ENCODE results near the gene ZNF445.
"Not testable (repeated sequence)": the region's sequence is repeated elsewhere in the genome, so short reads cannot be mapped to it uniquely, and the experiment has no call there.

Gene ZNF445

GRCh38 chr3:44476963-44477311 is 533 bp downstream of the ZNF445 start:
- DNase-seq (ENCODE audit: low read depth, low spot score): no peak

DNA sequence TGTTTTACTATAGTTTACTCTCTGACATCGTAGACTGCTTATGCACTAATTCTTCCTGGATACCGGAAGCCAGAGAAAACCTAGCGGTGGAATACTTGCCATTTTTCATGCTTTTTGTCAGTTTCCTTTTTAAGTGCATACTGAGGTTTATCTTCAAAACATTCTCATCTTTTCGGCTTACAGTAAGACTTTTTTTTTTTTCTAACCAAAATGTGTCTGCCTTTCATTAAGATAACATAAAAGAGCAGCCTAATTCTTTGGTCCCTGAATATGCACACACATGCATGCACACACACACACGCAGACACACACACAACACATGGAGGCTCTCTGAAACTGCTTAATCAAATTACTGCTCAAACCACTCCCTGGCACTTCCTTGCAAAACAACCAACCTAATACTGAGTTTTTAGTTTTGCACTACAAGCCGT is 1.3 kb downstream of the ZNF445 start:
- no peak for DNase-seq (ENCODE audit: low read depth, low spot score)

- DNase-seq (ENCODE audit: low read depth, low spot score): not testable (repeated sequence)
Observed at GRCh38 chr3:44474886-44475285, 2.6 kb downstream of the ZNF445 start.

DNA sequence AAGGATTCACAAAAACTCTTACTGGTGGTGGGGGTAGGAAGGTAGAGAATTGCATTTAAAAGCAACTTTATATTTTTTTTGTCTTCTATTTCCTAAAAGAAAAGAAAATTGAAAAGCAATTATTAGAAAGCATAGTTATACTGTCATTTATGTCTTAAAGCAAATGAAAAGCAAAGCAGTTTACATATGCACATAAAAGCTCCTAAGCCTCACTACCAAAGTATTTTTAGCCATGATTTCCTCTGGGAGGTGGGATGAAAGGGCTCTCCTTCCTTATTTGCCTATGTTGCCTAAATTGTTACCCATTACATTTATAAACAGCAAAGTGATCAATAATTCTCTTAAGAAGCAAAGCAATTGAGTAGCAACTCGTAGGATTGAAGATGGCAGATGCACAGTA is 7.0 kb downstream of the ZNF445 start:
- no peak for DNase-seq (ENCODE audit: low read depth, low spot score)

DNA sequence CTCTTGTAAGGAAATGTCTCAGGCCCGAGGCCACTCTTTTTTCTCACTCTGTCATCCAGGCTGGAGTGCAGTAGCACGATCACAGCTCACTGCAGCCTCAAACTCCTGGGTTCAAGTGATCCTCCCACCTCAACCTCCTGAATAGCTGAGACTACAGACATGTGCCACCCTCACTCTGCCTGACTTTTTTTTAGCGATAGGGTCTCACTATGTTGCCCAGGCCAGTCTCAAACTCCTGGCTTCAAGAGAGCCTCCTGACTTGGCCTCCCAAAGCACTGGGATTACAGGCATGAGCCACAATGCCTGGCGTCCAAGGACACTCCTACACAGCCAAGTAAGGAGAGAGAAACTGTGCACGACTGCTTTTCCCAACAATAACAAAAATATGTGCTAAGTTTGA is 7.6 kb downstream of the ZNF445 start:
- DNase-seq (ENCODE audit: low read depth, low spot score): no peak

DNA sequence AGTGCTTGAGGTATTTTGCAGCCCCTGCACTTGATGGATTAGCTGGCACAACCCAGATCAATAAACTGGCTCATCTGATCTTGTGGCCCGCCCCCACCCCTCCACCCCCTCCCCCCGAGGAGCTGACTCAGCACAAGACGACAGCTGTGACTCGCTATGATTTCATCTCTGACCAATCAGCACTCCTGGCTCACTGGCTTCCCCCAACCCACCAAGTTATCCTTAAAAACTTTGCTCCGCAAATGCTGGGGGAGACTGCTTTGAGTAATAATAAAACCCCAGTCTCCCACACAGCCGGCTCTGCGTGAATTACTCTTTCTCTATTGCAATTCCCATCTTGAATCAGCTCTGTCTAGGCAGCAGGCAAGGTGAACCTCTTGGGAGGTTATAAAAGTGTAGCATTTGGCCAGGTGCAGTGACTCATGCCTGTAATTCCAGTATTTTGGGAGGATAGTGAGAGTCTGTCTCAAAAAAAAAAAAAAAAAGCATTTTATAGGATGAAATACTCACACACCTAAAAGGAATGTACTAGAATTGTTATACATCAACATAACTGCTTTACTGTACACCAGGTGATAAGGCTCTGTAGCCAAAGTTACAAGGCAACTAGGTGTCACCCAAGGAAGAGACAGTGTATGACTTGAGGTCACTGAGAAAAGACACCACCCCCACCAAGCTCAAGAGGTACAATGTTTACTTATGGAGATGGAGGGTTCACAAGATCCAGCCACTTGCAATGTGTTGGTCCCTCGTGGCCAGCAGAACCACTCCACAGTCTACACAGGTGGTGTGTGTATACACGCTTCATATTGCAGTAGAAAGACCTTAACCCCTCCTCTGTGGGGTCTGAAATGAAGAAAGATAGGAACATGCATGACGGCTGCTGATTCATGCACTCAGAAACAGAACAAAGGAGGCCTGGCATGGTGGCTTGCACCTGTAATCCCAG is 8.6 kb downstream of the ZNF445 start:
- no peak for DNase-seq (ENCODE audit: low read depth, low spot score)

DNA sequence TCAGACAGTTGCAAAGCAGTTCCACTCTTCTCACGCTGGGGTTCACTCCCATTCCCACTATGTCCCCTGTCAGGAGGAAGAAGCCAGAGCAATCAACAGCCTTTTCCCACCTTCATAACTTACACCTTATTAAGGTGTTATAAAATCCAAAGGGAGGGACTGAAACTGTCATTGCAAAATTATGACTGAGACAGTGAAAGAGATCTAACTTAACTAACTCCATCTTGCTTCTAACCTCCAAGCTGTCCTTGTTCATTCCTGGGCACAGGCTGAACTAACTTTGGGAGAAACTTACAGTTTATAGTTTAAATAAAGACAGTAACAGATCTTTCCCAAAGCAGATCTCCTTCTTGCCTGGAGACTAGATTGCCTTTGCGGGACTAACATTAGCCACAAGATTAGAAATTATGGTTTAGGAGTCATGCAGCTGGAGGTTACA is 9.4 kb downstream of the ZNF445 start:
- not testable (repeated sequence) for DNase-seq (ENCODE audit: low read depth, low spot score)

DNA sequence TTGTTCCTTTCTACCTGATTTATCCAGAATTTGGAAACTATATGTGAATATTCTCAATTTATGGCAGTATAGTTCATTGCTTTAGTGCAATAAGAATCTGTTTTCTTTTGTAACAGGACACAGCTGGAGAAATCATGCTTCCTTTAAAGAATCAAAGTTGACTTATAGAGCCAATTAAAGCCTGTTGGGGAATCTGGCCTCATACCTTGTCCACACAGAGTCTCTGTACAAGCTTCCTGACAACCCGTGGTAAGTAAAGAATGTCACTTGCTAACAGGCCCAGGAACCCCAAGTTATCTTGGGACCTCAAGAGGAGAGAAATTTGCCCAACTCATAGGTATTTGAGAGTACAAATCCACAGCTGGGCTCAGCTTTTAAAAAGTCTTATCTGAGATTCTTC is 10.2 kb downstream of the ZNF445 start:
- DNase-seq (ENCODE audit: low read depth, low spot score): no peak

DNA sequence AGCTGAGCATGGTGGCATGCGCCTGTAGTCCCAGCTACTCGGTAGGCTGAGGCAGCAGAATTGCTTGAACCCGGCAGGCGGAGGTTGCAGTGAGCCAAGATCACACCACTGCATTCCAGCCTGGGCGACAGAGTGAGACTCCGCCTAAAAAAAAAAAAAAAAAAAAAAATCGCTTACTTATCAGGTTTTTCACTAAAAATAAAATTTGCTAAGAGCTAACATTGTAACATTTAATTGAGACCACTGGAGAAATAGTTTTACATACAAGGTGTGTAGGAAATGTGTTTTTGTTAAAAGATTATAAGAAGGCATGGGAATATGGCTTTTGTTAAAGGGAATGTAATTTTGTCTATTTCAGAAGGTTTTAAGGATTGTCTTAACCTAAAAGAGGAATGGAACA is 12.6 kb downstream of the ZNF445 start:
- DNase-seq (ENCODE audit: low read depth, low spot score): not testable (repeated sequence)

DNA sequence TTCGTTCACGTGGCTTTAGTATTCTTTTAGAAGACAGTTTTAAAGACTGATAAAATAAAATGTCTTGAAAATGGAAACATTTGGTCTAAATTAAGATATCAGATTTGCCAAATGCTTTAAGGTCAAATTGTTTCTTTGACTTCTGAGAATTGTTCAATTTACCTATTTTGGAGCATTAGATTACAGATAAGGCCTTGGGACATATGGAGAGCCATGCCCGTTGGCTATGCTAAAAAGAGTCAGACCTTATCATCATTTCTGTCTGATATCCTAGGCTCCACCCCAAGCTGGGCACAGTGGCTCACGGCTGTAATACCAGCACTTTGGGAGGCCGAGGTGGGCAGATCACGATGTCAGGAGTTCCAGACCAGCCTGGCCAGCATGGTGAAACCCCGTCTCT is 13.0 kb downstream of the ZNF445 start:
- no peak for DNase-seq (ENCODE audit: low read depth, low spot score)

- DNase-seq (ENCODE audit: low read depth, low spot score): not testable (repeated sequence)
Observed at GRCh38 chr3:44460050-44460449, 17.4 kb downstream of the ZNF445 start.

DNA sequence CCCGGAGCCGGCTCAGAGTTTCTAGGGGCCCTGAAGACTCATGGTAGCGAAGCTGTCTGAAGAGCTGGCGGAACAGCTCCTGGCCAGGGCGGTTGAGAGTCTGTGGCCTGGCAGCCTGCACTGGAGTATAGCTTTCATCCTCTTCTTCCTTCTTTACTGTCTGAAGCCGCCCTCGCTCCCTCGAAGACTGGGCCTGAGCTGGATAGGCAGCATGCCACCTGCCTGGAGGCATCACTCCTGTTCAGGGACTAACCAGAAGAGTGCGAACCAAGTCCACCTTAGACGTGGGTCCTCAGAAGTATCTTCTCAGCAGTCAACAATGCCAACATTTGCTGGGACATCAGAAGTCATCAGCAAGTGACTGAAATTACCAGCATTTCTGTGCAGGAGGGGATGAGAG is 22.2 kb downstream of the ZNF445 start:
- no peak for DNase-seq (ENCODE audit: low read depth, low spot score)

DNA sequence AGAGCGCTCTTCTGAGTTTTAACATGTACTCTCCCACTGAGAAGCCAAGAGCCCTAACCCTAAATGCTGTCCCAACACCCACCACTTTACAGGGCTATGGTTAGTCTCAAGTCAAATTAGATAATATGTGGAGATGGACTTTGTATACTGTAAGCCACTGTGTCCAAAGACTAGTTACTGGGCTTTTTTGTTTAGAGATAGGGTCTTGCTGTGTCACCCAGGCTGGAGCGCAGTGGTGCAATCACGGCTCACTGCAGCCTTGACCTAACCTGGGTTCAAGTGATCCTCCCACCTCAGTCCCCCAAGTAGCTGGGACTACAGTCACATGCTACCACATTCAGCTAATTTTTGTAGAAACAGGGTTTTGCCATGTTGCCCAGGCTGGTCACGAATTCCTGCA is 23.2 kb downstream of the ZNF445 start:
- DNase-seq (ENCODE audit: low read depth, low spot score): no peak

DNA sequence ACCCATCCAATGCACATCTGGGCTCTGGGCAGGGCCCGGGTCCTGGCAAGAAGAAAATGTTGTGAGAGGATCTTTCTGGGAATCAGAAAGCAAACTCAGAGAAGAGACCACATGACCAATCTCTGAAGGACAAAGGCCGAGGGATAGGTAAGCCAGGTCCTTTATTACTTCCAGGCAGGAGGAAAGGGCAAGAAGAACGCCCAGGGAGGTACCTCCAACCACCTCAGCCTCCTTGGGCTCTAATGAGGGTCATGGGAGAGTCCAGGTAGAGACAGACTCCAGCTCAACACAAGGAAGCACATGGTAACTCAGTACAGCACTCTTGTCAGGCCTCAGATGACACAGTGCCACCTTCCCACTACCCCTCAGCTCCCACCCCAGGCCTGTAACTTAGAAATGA is 26.0 kb downstream of the ZNF445 start:
- DNase-seq (ENCODE audit: low read depth, low spot score): no peak

DNA sequence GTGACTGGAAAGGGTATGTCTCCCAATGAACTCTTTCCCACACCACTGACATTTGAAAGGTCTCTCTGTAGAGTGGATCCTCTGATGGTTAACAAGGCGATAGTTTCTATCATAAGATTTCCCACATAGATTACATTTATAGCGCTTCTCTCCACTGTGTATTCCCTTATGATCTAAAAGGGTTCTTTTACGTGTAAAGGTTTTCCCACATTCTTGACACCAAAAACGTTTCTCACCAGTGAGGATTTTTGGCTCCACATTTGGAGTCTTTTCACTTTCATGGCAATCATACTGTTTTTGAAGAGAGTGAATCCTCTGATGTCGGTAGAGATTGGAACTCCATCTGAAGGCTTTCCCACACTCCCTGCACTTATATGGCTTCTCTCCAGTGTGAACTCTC is 30.5 kb downstream of the ZNF445 start:
- DNase-seq (ENCODE audit: low read depth, low spot score): no peak

DNA sequence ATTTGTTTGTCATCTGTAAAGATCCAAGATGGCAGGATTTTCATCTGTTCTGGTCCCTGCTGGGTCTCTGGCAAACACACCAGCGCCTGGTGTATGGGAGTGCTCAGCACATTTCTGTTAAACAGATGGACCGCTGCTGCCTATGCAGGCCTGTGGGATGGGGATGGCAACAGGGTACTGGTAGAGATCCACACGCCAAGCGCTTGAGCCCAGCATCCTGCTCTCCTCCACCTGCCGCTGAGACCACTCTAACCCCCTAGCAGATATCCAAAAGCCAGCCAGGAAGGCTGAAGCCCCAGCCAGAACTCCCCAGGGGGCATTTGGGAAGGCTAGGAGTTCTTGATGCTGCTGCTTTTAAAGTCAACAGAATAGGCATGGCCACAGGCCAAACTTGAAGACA is 31.7 kb downstream of the ZNF445 start:
- DNase-seq (ENCODE audit: low read depth, low spot score): no peak

GRCh38 chr3:44444896-44445691 is 32.4 kb downstream of the ZNF445 start:
- no peak for DNase-seq (ENCODE audit: low read depth, low spot score)

DNA sequence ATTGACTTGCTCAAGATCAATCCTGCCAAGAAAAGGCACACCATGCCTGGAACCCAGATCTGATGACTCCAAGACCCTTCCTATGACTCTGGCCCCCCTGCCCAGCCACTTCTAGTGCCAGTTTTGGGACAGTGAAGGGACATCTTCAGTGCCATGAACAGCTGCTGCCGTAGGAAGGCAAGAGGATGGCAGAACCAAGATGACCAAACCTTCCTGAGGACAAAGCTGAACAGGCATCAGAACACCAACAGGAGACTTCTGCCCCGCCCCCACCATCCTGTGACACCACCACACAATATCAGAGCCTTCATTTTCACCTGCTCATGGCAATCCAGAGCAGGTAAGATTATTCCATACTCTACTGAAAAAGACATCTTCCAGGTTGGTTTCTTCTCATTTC is 33.0 kb downstream of the ZNF445 start:
- DNase-seq (ENCODE audit: low read depth, low spot score): no peak

GRCh38 chr3:44442596-44443309 is 34.7 kb downstream of the ZNF445 start:
- DNase-seq (ENCODE audit: low read depth, low spot score): no peak

DNA sequence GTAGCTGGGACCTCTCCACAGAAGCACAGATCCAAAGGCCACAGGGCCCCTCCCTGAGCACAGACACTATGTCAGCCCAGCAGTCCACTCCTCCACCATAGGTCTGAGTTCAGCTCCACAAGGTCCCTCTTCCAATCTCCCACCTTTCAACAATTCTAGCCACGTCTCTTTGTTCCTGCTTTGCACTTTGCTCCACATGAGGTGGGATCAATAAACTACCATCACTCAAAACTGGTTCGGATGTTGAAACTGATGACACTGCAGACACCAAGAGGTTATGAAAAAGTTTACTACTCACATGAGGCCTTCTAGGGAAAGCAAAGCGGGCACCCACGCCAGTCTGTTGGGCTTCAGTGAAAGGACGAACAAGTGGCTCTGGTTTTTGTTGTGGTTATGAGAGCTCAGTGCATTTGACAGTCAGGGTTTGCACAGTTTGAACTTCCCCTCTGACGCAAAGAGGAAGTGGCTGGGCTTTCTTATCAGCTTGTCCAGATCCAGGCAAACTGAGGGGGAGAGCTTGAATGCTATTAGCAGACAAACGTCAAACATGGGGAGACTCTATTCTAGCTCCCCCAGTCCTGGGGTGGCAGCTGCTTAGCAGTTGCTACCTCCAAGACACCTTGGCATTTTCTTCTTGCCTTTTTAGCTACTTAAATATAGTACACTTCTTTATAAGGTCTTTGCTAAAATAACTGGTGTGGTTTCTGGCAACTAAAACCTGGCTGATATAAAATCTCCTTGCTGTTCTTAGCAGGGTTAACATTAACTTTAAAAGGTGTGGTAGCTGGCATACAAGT is 37.8 kb downstream of the ZNF445 start:
- no peak for DNase-seq (ENCODE audit: low read depth, low spot score)

DNA sequence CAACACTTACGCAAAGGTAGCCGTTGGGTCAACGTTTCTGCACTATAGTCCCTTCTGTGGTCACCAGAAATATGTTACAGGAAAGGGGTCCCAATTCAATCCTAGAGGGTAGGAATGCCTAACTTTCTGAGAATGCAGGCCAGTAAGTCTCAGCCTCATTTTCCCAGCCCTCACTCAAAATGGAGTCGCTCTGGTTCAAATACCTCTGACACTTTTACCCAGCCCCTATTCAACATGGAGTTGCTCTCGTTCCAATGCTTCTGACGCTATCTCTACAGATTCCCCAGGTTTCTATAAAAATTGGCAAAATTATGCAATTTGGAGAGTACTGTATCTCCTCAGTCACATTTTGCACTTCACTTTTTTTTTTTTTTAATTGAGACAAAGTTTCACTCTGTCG is 39.7 kb downstream of the ZNF445 start:
- no peak for DNase-seq (ENCODE audit: low read depth, low spot score)

All from brain pericyte (primary cell).